Right lobe of liver (tissue), 4 donors: ENCODE measurements around the gene DOK6.

Experiments
- CTCF ChIP-seq, 4 donors: fragments of 200-600 bp in 3 of 4; fragments of 450-650 bp in 1 of 4; IDR thresholded peaks; one replicate each; pipeline versions ENCODE4 v1.5.1 to v1.8.0; 2016 to 2022; ENCODE audit warnings: antibody characterized with exemption in 4 of 4, mild to moderate bottlenecking in 2 of 4
- POLR2A ChIP-seq: fragments of 450-650 bp; IDR thresholded peaks from one replicate; pipeline ENCODE4 v1.6.1; 2017; ENCODE audit warnings: antibody characterized with exemption, mild to moderate bottlenecking
- donor health status: DM: no; HTN: no; CAD: no.
- donor health status: DM: no; HTN: no; CAD: no.
- donor health status: DM: no; HTN: yes; CAD: no.

GRCh38 chr18:69358212-69358895 is 42.3 kb upstream of the DOK6 start:
- TF ChIP-seq CTCF (IDR thresholded peaks at IDR 0.05) (no peak), POLR2A (no peak)
